B cell (primary cell): ENCODE data around the gene PIP4K2A.

Source experiments
- CTCF ChIP-seq: fragments of 200-600 bp; IDR thresholded peaks from one replicate; pipeline ENCODE4 v1.8.0; 2022; ENCODE audit warnings: antibody characterized with exemption, mild to moderate bottlenecking
- EZH2 ChIP-seq: IDR thresholded peaks from 2 replicates; pipeline ENCODE4 v1.6.1; 2012; ENCODE audit warnings: borderline replicate concordance, low read depth, mild to moderate bottlenecking, moderate library complexity, low read length; ENCODE audit not compliant: insufficient read depth, poor library complexity, severe bottlenecking

GRCh38 chr10:22491931-22492615 is 222.3 kb downstream of the PIP4K2A start:
- TF ChIP-seq EZH2 (no peak), CTCF (no peak)
